Cardiac fibroblast (primary cell): ENCODE data around the gene DOC2A.

Source experiments
- DNase-seq, 2 donors: peaks; one replicate each; pipeline versions ENCODE4 v3.0.0 to v3.0.0-alpha.2; 2010; ENCODE audit warnings: low read depth in 2 of 2
- H3K4me3 ChIP-seq, 2 donors: replicated peaks in 1 of 2; 1 replicate in 1 of 2; 2 replicates in 1 of 2; pipeline ENCODE4 v1.5.1; 2011; ENCODE audit warnings: low read depth in 2 of 2, low read length in 2 of 2, mild to moderate bottlenecking in 2 of 2, moderate library complexity in 1 of 2
- CTCF ChIP-seq: IDR thresholded peaks from one replicate; pipeline ENCODE4 v1.5.1; 2011; ENCODE audit warnings: low read depth, mild to moderate bottlenecking, low read length, inconsistent platforms

The DOC2A gene

DNA sequence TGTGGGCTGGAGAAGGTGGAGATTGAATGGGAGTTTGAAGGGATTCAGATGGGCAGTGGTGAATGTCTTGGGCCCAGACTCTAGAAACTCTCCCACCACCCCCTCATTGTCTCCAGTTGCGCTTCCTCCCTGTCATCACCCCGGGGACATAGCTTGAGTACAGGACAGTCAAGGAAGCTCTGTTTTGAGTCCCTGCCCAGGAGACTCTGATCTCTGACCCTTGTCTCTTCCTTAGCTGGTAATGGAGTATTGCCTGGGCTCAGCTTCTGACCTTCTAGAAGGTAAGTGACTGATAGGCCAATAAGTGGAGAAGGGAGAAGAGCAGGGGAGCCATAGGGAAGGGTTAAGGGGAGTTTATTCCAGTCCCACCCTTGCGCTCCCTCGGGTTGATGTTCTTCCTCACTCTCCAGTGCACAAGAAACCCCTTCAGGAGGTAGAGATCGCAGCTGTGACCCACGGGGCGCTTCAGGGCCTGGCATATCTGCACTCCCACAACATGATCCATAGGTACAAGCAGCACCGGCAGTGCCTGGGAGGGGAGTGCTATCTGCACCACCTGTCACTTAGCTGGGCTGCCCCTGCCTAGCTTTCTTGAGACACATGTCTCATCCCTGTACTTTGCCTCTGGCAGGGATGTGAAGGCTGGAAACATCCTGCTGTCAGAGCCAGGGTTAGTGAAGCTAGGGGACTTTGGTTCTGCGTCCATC is 32.1 kb downstream of the DOC2A start:
- no peak overlapping the region for H3K4me3 ChIP-seq
- DNase-seq, result no peak
- no peak for TF ChIP-seq CTCF

- DNase-seq, result no peak
- TF ChIP-seq CTCF, result no peak
- H3K4me3 ChIP-seq, result no peak overlapping the region
Observed at GRCh38 chr16:29978081-29978480, 32.7 kb downstream of the DOC2A start.

GRCh38 chr16:29977063-29977825 is 33.6 kb downstream of the DOC2A start:
- TF ChIP-seq CTCF, result no peak
- DNase-seq, result no peak
- H3K4me3 ChIP-seq, result peak overlapping the region in 1 of 2 donors; percentile 3

DNA sequence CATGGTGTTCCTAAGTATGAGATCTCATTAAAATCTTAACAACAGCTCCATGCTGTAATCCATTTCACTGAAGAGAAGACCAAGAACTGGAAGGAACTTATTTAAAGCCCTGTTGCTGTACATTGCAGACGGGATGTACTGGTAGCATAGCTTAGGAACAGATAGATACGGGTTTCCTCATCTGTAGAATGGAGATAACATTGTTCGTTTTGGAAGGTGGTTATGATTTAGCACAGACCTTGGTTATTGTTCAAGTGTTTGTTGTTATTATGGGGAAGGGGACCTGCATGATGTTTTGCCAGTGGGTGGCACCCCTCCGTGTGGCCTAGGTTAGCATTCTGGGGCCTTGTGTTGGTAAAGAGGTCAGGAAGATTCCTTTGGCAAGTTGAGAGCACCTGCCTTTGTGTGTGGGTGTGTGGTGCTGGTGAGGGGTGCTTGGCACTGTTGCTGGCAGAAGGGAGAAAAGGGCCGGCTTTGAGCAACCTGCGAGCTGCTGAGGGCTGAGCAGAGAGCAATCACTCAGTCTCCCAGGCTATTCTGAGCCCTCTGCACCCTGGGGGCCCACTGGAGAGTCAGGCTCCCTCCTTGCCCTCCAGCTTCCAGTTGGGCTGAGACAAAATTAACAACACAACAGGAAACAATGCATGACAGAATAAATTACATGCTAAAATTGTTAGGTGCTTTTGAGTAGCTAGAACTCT is 34.9 kb downstream of the DOC2A start:
- no peak for DNase-seq
- no peak for TF ChIP-seq CTCF
- H3K4me3 ChIP-seq, result peak overlapping the region; percentile 92 to 95

- TF ChIP-seq CTCF, result no peak
- peak overlapping the region; percentile 92 to 95 for H3K4me3 ChIP-seq
- no peak for DNase-seq
Observed at GRCh38 chr16:29975134-29975538, 35.7 kb downstream of the DOC2A start.

GRCh38 chr16:29974291-29975133 is 36.3 kb downstream of the DOC2A start:
- H3K4me3 ChIP-seq, result peak overlapping the region; percentile 92 to 95
- no peak for TF ChIP-seq CTCF
- DNase-seq, result peak; percentile 30 to 34
